Stimulated activated effector memory CD8-positive, alpha-beta T cell treated with anti-CD3 and anti-CD28 coated beads, Interleukin-12 subunit alpha, Interleukin-12 subunit beta, amount 100 ng/mL, for 72 hours (primary cell): ENCODE measurements around the gene SPATS1.
"Not testable (repeated sequence)": the region's sequence is repeated elsewhere in the genome, so short reads cannot be mapped to it uniquely, and the experiment has no call there.

Experiments used
- ATAC-seq: fragments of 150-1000 bp; cut with Tn5 transposase; 2 replicates; pipeline ENCODE4 v1.10.0; 2021
- DNase-seq, 2 donors: peaks; one replicate each; pipeline ENCODE4 v3.0.0; 2021 to 2022; ENCODE audit warnings: low spot score in 2 of 2
- H3K27ac Mint-ChIP-seq: one replicate; pipeline ENCODE4 v1.8.0; 2022; ENCODE audit warnings: mild to moderate bottlenecking, mixed read lengths
- H3K36me3 Mint-ChIP-seq: one replicate; pipeline ENCODE4 v1.8.0; 2022; ENCODE audit warnings: mild to moderate bottlenecking, mixed read lengths
- H3K4me1 Mint-ChIP-seq: one replicate; pipeline ENCODE4 v1.8.0; 2022; ENCODE audit warnings: mixed read lengths
- H3K4me3 Mint-ChIP-seq: one replicate; pipeline ENCODE4 v1.8.0; 2022; ENCODE audit warnings: mild to moderate bottlenecking, mixed read lengths
- H3K9me3 Mint-ChIP-seq: one replicate; pipeline ENCODE4 v1.8.0; 2022; ENCODE audit warnings: mixed read lengths

The SPATS1 gene

DNA sequence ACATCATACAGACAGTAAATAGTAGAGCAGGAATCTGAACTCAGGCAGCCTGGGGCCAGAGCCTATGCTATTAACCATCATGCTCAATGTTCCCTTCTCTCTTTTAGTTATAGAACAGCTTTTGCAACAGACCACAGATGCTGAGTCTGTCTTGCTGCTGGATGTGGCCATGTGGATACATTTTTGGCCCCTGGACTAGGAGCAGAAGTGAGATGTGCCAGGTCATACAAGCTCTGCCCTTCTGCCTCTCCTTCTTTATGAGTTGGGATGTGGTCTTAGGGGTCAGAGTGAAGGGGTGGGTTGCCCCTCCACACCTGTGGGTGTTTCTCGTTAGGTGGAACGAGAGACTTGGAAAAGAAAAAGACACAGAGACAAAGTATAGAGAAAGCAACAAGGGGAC, 14.7 kb upstream of the SPATS1 start:
- no peak for DNase-seq
- H3K36me3 Mint-ChIP-seq, result no peaks in the 10 kb centered on the region
- H3K4me3 Mint-ChIP-seq, result no peak overlapping the region
- H3K9me3 Mint-ChIP-seq, result no peaks in the 10 kb centered on the region
- H3K27ac Mint-ChIP-seq, result no peak overlapping the region
- no peaks in the 10 kb centered on the region for H3K4me1 Mint-ChIP-seq
- no peak for ATAC-seq

- not testable (repeated sequence) for H3K9me3 Mint-ChIP-seq, H3K4me1 Mint-ChIP-seq, H3K36me3 Mint-ChIP-seq, H3K27ac Mint-ChIP-seq, H3K4me3 Mint-ChIP-seq, ATAC-seq, DNase-seq
These were observed 14.2 kb upstream of the SPATS1 start for GRCh38 chr6:44328203-44328602.

DNA sequence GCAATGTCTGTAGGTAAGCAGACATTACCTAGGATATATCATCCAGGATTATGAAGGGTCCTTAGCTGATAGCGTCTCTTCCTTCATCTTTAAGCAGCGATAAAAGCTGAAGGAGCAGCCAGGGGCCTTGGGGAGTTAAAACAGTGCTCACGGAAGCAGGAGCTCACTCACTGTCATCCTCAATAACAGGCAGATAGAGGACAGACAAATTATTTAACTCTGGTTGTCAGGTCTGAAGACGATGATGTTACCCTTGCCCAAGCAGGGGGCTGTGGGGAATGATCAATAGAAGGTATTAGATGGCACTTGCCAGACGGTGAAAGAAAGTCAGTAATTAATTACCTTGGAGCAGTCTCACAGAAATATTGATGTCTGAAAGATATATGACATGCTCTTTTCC, 12.6 kb upstream of the SPATS1 start:
- Mint-ChIP-seq H3K36me3 (no peaks in the 10 kb centered on the region), H3K4me3 (no peak overlapping the region), H3K4me1 (no peaks in the 10 kb centered on the region), H3K9me3 (no peaks in the 10 kb centered on the region), H3K27ac (no peak overlapping the region)
- ATAC-seq (no peak), DNase-seq (no peak)

DNA sequence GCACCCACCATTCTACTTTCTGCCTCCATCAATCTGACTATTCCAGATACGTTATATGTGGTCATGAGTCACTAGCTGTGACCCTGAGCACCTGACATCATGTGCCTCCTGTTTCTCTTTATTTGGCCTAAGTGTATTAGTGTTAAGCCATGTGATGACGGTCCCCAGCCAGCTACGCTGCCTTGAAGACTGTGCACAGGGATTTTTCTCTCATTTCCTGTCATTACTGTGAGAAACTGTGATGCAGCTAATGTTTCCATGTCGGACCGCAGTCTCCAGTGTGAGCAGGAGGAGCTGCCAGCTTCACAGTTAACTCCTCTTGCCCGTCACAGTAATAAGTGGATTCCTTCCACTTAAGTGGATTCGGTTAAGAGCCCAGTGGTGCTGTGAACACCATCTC, 9.9 kb upstream of the SPATS1 start:
- H3K27ac Mint-ChIP-seq, result no peak overlapping the region

DNA sequence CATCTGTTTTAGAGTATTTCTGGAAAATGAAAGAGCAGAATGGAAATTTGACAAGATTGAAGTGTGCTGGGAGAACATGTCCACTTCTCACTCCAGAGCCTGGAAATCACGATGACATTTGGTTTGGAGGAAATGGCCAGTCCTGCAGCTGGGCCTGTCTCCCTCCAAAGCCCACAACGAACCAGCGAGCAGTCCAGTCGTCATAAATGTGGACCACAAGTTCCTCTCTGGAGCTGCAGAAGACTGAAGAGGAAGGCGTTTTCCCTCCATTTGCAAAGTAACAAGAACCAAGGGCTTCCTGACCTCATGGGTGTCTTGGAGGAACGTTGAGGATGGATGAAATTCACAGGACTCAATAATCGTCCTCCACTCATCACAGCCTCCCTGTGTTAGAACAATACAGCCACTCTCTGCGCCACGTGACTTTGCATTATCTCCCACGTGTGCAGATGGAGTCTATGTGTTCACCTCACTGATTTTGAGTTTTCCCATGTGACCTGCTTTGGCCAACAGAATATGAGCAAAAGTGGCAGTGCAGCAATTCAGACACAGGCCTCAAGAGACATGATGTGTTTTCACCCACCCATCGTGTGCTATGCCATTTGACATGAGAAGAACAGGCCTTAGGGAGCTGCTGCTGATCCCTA, 9.1 kb upstream of the SPATS1 start:
- no peaks in the 10 kb centered on the region for H3K9me3 Mint-ChIP-seq
- H3K4me3 Mint-ChIP-seq, result no peak overlapping the region
- H3K4me1 Mint-ChIP-seq, result no peaks in the 10 kb centered on the region
- DNase-seq (no peak), ATAC-seq (no peak)
- H3K36me3 Mint-ChIP-seq, result no peaks in the 10 kb centered on the region
- H3K27ac Mint-ChIP-seq, result no peak overlapping the region

More for the DNA sequence above, 9.9 kb upstream of the SPATS1 start:
- DNase-seq (no peak), ATAC-seq (peak; percentile 57)
- no peaks in the 10 kb centered on the region for H3K36me3 Mint-ChIP-seq
- H3K9me3 Mint-ChIP-seq, result no peaks in the 10 kb centered on the region
- no peak overlapping the region for H3K4me3 Mint-ChIP-seq
- no peaks in the 10 kb centered on the region for H3K4me1 Mint-ChIP-seq

- H3K27ac Mint-ChIP-seq, result no peak overlapping the region
- no peak overlapping the region for H3K4me3 Mint-ChIP-seq
These were observed 8.5 kb upstream of the SPATS1 start for GRCh38 chr6:44333942-44334341.

DNA sequence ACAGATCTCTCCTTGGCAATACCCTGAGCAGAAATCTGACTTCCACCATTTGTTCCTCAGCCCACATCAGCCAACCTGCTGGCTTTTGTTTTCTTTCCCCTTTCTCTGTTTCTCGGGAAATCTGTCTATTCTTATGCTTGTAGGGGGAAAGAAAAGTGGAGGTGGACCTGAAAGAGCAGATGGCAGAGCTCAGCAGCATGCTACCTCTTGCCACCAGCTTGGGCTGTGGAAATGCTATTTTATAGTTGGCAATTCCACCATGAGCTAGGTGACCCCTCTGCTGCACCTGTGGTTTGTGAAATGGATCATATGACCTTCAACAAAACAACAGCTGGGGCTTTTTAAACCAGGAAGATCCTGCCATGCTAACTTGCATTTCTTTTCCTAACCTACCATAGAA, 6.8 kb upstream of the SPATS1 start:
- Mint-ChIP-seq H3K27ac (no peak overlapping the region), H3K4me3 (no peak overlapping the region), H3K36me3 (no peaks in the 10 kb centered on the region), H3K9me3 (no peaks in the 10 kb centered on the region), H3K4me1 (no peaks in the 10 kb centered on the region)
- DNase-seq (no peak), ATAC-seq (no peak)

More at GRCh38 chr6:44333942-44334341, 8.5 kb upstream of the SPATS1 start:
- DNase-seq (no peak), ATAC-seq (no peak)
- Mint-ChIP-seq H3K9me3 (no peaks in the 10 kb centered on the region), H3K4me1 (no peaks in the 10 kb centered on the region), H3K36me3 (no peaks in the 10 kb centered on the region)

- peak; percentile 45 to 82 for DNase-seq
- Mint-ChIP-seq H3K4me1 (no peaks in the 10 kb centered on the region), H3K27ac (no peak overlapping the region), H3K4me3 (no peak overlapping the region), H3K9me3 (no peaks in the 10 kb centered on the region), H3K36me3 (no peaks in the 10 kb centered on the region)
- peak; percentile 79 for ATAC-seq
These were observed 4.0 kb upstream of the SPATS1 start for GRCh38 chr6:44338228-44339122.

DNA sequence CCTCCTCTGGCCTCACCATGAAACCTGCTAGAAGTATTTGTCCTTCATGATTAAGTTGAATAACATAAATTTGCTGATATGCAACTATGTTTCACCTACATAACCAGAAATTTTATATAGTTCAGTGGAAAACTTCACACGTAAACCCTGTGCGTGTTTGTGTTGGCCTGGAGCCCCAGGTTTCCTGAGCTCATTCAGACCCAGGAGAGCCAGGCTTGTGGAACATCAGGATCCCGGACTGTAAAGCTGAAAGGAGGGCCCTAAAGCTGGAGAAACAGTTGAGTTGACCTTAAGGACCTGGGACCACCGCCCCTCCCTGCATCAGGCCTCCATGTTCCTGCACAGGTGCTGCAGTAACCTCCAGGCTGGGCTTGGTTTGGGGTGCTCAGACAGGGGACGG, 3.1 kb upstream of the SPATS1 start:
- Mint-ChIP-seq H3K4me3 (no peak overlapping the region), H3K36me3 (no peaks in the 10 kb centered on the region), H3K9me3 (no peaks in the 10 kb centered on the region), H3K27ac (no peak overlapping the region), H3K4me1 (no peaks in the 10 kb centered on the region)
- no peak for DNase-seq
- ATAC-seq, result no peak

GRCh38 chr6:44339763-44340625, 2.5 kb upstream of the SPATS1 start:
- peak; percentile 85 for ATAC-seq
- Mint-ChIP-seq H3K36me3 (no peaks in the 10 kb centered on the region), H3K27ac (no peak overlapping the region), H3K4me1 (no peaks in the 10 kb centered on the region), H3K9me3 (no peaks in the 10 kb centered on the region), H3K4me3 (no peak overlapping the region)
- no peak for DNase-seq

- H3K27ac Mint-ChIP-seq, result no peak overlapping the region
- no peak overlapping the region for H3K4me3 Mint-ChIP-seq
- no peaks in the 10 kb centered on the region for H3K9me3 Mint-ChIP-seq
- ATAC-seq (no peak), DNase-seq (no peak)
- H3K36me3 Mint-ChIP-seq, result no peaks in the 10 kb centered on the region
- H3K4me1 Mint-ChIP-seq, result no peaks in the 10 kb centered on the region
These were observed 1.2 kb upstream of the SPATS1 start for GRCh38 chr6:44341095-44341890.

- H3K27ac Mint-ChIP-seq, result no peak overlapping the region
- no peaks in the 10 kb centered on the region for H3K4me1 Mint-ChIP-seq
- DNase-seq (no peak), ATAC-seq (no peak)
- no peak overlapping the region for H3K4me3 Mint-ChIP-seq
- no peaks in the 10 kb centered on the region for H3K9me3 Mint-ChIP-seq
- no peaks in the 10 kb centered on the region for H3K36me3 Mint-ChIP-seq
These were observed 398 bp upstream of the SPATS1 start for GRCh38 chr6:44342052-44342451.

DNA sequence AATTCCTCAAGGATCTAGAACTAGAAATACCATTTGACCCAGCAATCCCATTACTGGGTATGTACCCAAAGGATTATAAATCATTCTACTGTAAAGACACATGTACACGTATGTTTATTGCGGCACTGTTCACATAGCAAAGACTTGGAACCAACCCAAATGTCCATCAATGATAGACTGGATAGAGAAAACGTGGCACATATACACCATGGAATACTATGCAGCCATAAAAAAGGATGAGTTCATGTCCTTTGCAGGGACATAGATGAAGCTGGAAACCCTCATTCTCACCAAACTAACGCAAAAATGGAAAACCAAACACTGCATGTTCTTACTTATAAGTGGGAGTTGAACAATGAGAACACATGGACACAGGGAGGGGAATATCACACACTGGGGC, 4.4 kb downstream of the SPATS1 start:
- not testable (repeated sequence) for DNase-seq, H3K4me1 Mint-ChIP-seq, H3K4me3 Mint-ChIP-seq, H3K27ac Mint-ChIP-seq, H3K9me3 Mint-ChIP-seq, ATAC-seq, H3K36me3 Mint-ChIP-seq

DNA sequence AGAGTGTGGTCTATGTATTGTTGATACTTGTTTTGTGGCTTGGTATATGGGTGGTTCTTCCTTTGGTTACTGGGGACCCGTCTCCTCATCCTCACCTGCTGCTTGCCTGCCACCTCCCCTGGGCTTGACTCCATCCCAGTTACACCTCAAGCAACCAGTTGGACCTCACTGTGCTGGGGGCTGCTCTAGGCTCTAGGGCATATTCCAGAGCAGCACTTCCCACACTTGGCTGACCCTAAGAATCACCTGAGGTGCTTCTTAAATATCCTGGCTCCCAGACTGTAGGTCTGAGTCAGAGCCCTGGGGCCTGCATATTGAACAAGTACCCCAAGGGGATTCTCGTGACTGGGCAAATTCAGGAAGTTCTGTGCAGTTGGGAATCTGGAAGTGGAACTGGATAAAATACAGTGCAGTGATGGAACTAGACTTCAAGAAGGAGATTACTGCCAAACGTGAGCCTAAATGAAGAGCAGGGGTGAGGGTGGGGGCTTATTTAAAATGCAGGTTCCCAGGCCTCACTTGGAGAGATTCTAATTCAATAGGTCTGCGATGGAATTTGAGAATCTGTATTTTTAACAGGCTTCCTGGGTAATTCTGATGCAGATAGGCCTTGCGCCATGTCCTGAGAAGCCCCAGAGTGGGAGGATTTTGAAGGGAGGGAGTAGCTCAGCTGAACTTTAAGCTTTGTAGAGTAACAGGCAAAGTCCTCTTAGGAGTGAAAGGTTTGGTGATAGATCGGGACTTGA, 7.6 kb downstream of the SPATS1 start:
- DNase-seq (no peak), ATAC-seq (no peak)

More for the DNA sequence above, 7.6 kb downstream of the SPATS1 start:
- H3K27ac Mint-ChIP-seq, result no peak overlapping the region
- H3K9me3 Mint-ChIP-seq, result no peaks in the 10 kb centered on the region
- H3K4me3 Mint-ChIP-seq, result no peak overlapping the region
- no peaks in the 10 kb centered on the region for H3K36me3 Mint-ChIP-seq
- no peaks in the 10 kb centered on the region for H3K4me1 Mint-ChIP-seq
